Ishikawa (cell line): Measurements from ENCODE around the gene GADL1.

ENCODE experiments used
- CREB1 ChIP-seq: IDR thresholded peaks from 2 replicates; pipeline ENCODE4 v1.6.1; 2012; ENCODE audit warnings: low read depth
- EGR1 ChIP-seq: IDR thresholded peaks from 2 replicates; pipeline ENCODE4 v1.6.1; 2012
- EP300 ChIP-seq: IDR thresholded peaks from 2 replicates; pipeline ENCODE4 v1.6.1; 2012; ENCODE audit warnings: borderline replicate concordance
- FOXM1 ChIP-seq: IDR thresholded peaks from 2 replicates; pipeline ENCODE4 v1.6.1; 2012; ENCODE audit warnings: low read depth, borderline replicate concordance
- NFIC ChIP-seq: IDR thresholded peaks from 2 replicates; pipeline ENCODE4 v1.6.1; 2012
- RAD21 ChIP-seq: IDR thresholded peaks from 2 replicates; pipeline ENCODE4 v1.6.1; 2012; ENCODE audit warnings: low read depth
- REST ChIP-seq: IDR thresholded peaks from 2 replicates; pipeline ENCODE4 v1.6.1; 2012; ENCODE audit warnings: low read depth, mild to moderate bottlenecking
- TAF1 ChIP-seq: IDR thresholded peaks from 2 replicates; pipeline ENCODE4 v1.6.1; 2012; ENCODE audit warnings: low read depth, mild to moderate bottlenecking

- no peak for TF ChIP-seq EGR1
- TF ChIP-seq FOXM1: no peak
- TF ChIP-seq RAD21: no peak
- TF ChIP-seq TAF1: no peak
- TF ChIP-seq CREB1: no peak
- no peak for TF ChIP-seq REST
- TF ChIP-seq NFIC: no peak
- TF ChIP-seq EP300: no peak
Measured at GRCh38 chr3:30918761-30919160, 24.3 kb upstream of the GADL1 start.
